BJ (cell line): ENCODE data around the gene FERMT1. TPM values are rescaled to one million over a fixed set of nuclear protein-coding genes. Genes with fewer than 3 reads are reported as not detected.
A peak's percentile ranks its signal among the peaks of the same experiment; 100 is the strongest.

Source experiments
- CTCF ChIA-PET: fragments of 350-600 bp; formaldehyde crosslinking; extraction: SDS; loops from one replicate; lab custom pipeline; 2021; ENCODE audit warnings: antibody characterized with exemption, inconsistent platforms; lab: Yijun Ruan, JAX
- POLR2A ChIA-PET: fragments of 300-600 bp; sonication (Branson Sonifier 250); formaldehyde crosslinking; extraction: SDS; loops from one replicate; lab custom pipeline; 2021; ENCODE audit warnings: antibody characterized with exemption; lab: Charles Lee
- DNase-seq: peaks from one replicate; pipeline ENCODE4 v3.0.0-alpha.2; 2011; ENCODE audit warnings: low read depth
- H3K27me3 ChIP-seq: 2 replicates; pipeline ENCODE4 v1.6.0; 2011; ENCODE audit warnings: low read length; ENCODE audit not compliant: control insufficient read depth, insufficient read depth
- H3K36me3 ChIP-seq: 2 replicates; pipeline ENCODE4 v1.5.1; 2011; ENCODE audit warnings: low read length; ENCODE audit not compliant: control insufficient read depth, insufficient read depth
- H3K4me3 ChIP-seq: 2 replicates; pipeline ENCODE4 v1.5.1; 2011; ENCODE audit warnings: low read depth, mild to moderate bottlenecking, control low read depth, low read length
- polyA plus RNA-seq: library from polyadenylated mRNA; depleted of rRNA; stranded (reverse); fragments of >200 nt; gene quantifications from 2 replicates; pipeline ENCODE4 v1.2.3, GENCODE V29; 2011
- TF ChIP-seq, protein P1 (sequence below): IDR thresholded peaks from 2 replicates; pipeline ENCODE4 v1.5.1; 2011; ENCODE audit warnings: low read depth, mild to moderate bottlenecking, control low read depth, inconsistent platforms, low read length, moderate library complexity; ENCODE audit not compliant: insufficient read depth

FERMT1 gene
- polyA plus RNA-seq, 1 experiment: 1.1 TPM

DNA sequence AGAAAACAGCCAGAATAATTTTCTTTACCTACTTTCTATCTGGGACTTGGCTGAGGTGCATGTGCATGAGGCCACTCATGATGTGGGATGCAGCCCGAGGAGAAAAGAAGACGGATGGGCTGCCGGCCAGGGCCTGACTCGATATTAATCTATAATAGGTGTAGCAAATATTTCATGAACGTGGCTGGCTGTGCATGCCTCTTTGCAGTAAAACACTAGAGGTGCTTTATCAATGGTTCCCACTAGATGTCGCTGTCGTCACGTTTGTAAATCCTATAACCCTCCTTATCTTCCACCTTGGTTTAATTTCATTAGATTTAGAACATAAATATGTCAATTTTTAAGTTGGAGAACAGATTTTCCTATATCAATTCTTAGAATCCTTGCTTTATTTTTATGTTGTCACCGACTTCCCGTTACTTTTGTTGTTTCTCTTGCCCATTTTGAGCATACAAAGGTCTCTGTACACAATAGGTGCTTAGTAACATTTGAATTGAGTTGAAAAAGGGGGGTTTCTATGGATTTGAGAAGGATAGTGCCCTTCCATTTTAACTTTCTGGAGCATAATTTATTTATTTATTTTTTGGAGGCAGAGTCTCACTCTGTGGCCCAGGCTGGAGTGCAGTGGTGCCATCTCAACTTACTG is 19.6 kb upstream of the FERMT1 start:
- TF ChIP-seq, protein P1, sequence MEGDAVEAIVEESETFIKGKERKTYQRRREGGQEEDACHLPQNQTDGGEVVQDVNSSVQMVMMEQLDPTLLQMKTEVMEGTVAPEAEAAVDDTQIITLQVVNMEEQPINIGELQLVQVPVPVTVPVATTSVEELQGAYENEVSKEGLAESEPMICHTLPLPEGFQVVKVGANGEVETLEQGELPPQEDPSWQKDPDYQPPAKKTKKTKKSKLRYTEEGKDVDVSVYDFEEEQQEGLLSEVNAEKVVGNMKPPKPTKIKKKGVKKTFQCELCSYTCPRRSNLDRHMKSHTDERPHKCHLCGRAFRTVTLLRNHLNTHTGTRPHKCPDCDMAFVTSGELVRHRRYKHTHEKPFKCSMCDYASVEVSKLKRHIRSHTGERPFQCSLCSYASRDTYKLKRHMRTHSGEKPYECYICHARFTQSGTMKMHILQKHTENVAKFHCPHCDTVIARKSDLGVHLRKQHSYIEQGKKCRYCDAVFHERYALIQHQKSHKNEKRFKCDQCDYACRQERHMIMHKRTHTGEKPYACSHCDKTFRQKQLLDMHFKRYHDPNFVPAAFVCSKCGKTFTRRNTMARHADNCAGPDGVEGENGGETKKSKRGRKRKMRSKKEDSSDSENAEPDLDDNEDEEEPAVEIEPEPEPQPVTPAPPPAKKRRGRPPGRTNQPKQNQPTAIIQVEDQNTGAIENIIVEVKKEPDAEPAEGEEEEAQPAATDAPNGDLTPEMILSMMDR: peak; percentile 77
- Histone ChIP-seq H3K27me3 (no peaks in the 10 kb centered on the region), H3K4me3 (no peak overlapping the region), H3K36me3 (no peaks in the 10 kb centered on the region)
- POLR2A ChIA-PET: no interaction called here
- DNase-seq: no peak
- CTCF ChIA-PET: interaction anchor here (1.2 to 1.4 kb wide), 2 partner anchors 17 to 1144 kb away, joined by 3 to 4 read pairs; no protein-coding TSS in a partner anchor

DNA sequence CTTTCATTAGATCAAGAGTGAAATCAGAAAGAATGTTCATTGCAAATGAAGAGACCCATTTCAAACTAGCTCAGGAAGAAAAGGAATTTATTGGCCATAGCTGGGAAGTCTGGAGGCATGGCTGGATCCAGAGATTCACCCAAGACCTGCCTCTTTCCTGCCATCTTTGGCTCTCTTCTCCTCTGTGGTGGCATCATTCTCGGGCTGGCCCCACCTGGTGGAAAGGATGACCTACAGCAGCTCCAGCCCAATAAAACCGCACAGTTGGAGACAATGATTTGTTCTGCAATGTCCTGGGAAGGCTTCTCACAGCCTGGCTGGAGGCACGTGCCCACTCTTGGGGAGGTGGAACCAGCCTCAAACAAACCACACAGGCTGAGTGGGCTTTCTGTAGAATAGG is 18.1 kb upstream of the FERMT1 start:
- CTCF ChIA-PET: interaction anchor here (0.6 to 2.2 kb wide), 5 partner anchors 8 to 1773 kb away, joined by 3 to 7 read pairs (median 3); no protein-coding TSS in a partner anchor
- DNase-seq: no peak
- Histone ChIP-seq H3K27me3 (no peaks in the 10 kb centered on the region), H3K36me3 (no peaks in the 10 kb centered on the region), H3K4me3 (no peak overlapping the region)
- POLR2A ChIA-PET: no interaction called here
- TF ChIP-seq, protein P1: peak; percentile 27

DNA sequence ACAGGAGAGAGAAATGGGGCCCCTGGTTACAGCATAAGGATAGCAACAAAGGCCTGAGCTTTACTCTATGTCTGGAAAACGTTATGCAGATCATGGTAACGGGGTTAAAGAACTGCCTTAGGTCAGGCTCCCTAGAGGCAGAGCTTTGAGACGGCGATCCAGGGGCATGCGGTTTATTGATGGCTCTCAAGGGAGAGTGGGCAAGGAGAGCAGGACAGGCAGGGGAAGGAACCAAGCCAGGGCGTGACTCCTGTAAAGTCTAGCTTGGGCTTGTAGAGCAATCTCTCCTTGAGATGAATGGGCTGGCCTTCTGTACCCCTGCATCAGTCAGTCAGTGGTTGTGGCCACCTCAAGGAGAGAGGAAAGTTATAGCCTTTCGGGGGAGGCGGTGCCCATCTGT is 12.5 kb upstream of the FERMT1 start:
- POLR2A ChIA-PET: no interaction called here
- Histone ChIP-seq H3K36me3 (no peaks in the 10 kb centered on the region), H3K4me3 (no peak overlapping the region), H3K27me3 (no peaks in the 10 kb centered on the region; the same call in 1 of the 2 replicates)
- CTCF ChIA-PET: no interaction called here
- DNase-seq: no peak
- TF ChIP-seq, protein P1: no peak

DNA sequence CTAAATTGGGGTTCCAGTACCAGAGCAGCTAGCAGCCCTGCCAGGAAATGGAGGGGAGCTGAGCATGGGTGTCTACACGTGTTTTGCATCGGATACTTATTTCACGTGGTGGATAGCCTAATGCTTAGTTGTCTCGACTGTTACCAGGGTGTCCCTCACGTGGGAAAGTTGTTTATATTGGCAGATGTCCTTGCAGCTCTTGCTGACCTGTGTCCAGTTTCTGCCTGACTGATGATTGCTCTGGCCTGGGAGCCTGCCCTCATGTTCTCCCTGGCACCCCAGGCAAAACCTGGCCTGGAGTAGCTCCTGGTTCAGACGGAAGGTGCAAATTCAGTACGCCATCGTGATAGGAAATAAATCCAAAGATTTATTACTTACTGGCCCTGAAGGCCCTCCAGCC is 11.8 kb upstream of the FERMT1 start:
- ChIA-PET CTCF (no interaction called here), POLR2A (no interaction called here)
- no peaks in the 10 kb centered on the region; the same call in 1 of the 2 replicates for H3K27me3 ChIP-seq
- no peak overlapping the region for H3K4me3 ChIP-seq
- no peak for DNase-seq
- H3K36me3 ChIP-seq: no peaks in the 10 kb centered on the region
- TF ChIP-seq, protein P1: no peak

DNA sequence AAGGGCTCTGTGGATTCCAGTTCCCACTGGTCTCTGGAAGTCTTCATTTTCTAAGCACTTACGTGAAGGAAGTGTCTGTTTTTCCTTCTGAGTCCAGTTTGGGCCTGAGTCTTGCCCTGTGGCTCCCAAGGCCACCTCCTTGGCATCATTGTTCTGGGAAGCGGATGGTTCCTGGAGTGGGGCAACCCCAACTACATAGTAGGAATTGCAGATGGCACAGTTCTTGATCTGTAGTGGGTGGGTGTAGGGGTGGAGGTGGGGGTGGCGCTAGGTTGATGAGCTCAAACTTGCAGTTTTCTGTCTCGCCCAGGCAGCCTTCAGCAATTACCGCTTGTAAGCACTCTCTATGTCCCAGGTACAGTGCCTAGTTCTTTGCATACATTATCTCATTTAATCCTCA is 7.2 kb upstream of the FERMT1 start:
- ChIA-PET CTCF (no interaction called here), POLR2A (no interaction called here)
- TF ChIP-seq, protein P1: no peak
- Histone ChIP-seq H3K4me3 (no peak overlapping the region), H3K36me3 (no peaks in the 10 kb centered on the region), H3K27me3 (no peaks in the 10 kb centered on the region; the same call in 1 of the 2 replicates)
- DNase-seq: no peak
